DMS114 treated with DMSO at 0.1 percent for 48 hours (cell line): Measurements from ENCODE around the gene SPTBN1.
A peak's percentile ranks its signal among the peaks of the same experiment; 100 is the strongest.

ENCODE experiments used
- DNase-seq: peaks from one replicate; lab custom pipeline; 2025; ENCODE audit not compliant: unreplicated experiment; lab: John Stamatoyannopoulos, UW

The SPTBN1 gene

GRCh38 chr2:54646170-54646927, 190.2 kb downstream of the SPTBN1 start:
- DNase-seq = no peak

DNA sequence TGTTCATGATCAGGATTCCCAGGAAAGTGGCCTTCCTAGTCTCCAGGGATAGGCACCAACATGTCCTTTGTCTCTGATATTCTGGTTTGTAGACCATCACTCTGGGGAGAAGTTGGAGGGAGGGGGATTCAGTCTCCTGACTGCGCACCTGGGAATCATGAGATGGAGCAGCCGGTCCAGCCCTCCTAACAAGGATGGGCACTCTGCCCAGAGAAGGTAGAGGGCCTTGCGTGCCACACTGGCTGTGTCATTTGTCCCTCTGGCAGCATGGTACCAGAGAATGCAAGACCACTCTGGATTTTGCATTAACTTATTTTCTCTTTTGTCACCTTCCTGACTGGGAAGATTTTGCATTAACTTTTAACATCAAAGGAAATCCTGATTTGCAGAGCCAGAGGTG, 192.1 kb downstream of the SPTBN1 start:
- no peak for DNase-seq

DNA sequence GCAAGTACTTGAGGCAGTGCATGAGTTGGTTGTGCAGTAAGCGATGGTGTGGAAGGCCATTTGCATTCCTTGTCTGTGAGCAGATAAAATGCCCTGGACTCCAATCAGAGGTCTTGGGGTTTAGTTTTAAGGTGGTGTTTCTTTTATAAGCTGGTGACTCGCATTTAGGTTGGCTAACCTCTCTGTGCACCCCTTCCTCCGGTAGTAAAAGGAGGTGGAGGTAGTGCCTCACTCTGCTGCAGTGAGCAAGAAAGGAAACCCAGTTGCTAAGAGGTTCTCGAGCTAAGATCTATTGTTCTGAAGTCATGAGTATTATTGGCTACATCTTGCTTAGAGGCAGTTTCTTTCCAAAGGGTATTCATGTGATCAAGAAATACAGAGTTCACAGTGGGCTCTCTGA, 193.1 kb downstream of the SPTBN1 start:
- no peak for DNase-seq

DNA sequence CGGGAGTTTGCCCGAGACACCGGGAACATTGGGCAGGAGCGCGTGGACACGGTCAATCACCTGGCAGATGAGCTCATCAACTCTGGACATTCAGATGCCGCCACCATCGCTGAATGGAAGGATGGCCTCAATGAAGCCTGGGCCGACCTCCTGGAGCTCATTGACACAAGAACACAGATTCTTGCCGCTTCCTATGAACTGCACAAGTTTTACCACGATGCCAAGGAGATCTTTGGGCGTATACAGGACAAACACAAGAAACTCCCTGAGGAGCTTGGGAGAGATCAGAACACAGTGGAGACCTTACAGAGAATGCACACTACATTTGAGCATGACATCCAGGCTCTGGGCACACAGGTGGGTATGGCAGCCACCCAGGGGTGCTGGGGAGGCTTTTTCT, 193.5 kb downstream of the SPTBN1 start:
- DNase-seq = no peak

DNA sequence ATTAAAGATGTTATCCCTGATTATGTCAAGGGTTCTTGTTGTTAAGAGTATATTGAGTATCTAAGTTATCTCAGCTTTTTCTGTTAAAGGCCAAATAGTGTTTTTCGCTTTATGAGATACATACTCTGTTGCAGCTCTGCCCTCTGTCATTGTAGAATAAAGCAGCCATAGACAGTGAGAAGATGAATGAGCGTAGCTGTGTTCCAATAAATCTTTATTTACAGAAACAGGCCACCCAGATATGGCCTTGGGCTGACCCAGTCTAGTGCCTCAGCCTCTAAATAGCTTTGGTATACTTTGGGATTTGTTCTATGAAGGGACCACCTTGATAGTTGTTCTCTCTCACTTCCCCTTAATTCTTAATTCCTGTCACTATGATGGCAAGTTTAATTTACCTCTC, 194.5 kb downstream of the SPTBN1 start:
- DNase-seq = no peak

DNA sequence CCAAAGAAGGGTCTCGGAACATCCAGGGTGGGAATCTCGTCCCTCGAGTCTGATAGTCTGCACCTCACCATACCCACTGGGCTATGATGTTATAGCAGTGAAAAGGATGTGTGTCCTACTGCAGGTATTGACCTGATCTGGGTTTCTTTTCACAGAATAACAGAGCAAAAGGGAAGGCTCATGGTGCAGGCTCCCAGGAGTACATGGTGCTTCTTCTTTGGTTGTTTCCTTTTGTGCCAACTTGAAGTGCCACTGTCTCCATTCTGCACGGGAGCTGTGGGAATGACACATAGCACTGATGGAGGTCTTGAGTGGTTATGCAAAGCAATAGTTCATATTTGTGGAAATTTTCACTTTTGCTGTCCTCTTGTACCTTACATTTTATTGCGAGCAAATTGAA, 195.2 kb downstream of the SPTBN1 start:
- no peak for DNase-seq

DNA sequence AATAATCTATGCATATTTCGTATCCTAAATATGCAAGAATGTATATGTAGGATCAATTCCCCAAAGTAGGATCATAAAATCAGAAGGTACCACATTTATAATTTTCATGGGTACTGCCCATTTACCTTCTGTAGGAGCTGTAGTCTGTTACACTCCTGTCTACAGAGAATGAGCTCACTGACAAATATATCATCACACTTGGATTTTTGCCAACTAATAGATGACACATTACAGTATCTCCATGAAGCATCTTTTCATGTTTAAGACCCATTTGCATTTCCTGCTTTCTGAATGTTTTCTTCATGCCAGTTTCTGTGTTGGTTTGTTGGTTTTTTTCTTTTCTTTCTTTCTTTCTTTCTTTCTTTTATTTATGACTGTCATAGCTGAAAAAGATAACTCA, 196.4 kb downstream of the SPTBN1 start:
- no peak for DNase-seq

- no peak for DNase-seq
Measured at GRCh38 chr2:54653572-54654204, 197.6 kb downstream of the SPTBN1 start.

- no peak for DNase-seq
Measured at GRCh38 chr2:54655046-54655809, 199.1 kb downstream of the SPTBN1 start.

GRCh38 chr2:54656863-54657262, 200.7 kb downstream of the SPTBN1 start:
- DNase-seq = no peak

GRCh38 chr2:54657664-54658083, 201.5 kb downstream of the SPTBN1 start:
- peak; percentile 32 for DNase-seq

- no peak for DNase-seq
Measured at GRCh38 chr2:54658564-54659071, 202.5 kb downstream of the SPTBN1 start.

DNA sequence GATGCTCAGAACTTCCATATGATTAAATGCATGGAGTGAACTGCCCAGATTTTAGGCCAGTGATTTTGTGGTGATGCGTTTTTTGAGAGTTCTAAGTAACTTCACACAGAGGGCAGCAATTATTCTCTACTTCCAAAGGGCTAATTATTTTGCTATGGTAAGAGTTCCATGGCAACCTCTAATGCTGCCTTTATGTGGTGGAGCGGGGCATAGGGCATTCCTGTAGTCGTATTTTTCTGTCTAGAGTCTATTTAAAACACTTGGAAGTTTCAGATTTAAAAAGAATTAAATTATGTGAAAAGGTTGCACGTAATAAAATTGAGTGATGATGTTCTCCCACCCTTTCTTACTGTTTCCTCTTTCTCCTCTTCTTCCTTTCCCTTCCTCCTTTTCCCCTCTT, 203.4 kb downstream of the SPTBN1 start:
- DNase-seq = no peak

DNA sequence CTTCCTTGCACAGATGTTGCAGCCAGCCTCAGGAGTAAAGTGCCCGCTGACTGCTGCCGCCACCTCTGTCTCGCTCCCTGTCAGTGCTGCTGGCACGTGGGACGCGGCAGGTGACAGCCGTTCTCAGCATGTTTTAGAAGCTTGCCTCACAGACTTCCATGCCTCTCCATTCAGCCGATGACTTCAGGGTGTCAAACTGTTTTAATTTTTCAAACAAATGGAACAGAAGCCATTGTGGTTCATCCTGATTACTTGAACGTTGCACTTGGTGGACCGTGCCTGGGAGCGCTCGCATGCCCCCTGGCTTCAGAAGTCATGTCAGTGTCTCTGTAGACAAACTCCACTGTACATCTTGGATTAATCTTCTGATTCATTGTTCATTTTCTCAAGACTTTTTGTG, 204.6 kb downstream of the SPTBN1 start:
- no peak for DNase-seq

DNA sequence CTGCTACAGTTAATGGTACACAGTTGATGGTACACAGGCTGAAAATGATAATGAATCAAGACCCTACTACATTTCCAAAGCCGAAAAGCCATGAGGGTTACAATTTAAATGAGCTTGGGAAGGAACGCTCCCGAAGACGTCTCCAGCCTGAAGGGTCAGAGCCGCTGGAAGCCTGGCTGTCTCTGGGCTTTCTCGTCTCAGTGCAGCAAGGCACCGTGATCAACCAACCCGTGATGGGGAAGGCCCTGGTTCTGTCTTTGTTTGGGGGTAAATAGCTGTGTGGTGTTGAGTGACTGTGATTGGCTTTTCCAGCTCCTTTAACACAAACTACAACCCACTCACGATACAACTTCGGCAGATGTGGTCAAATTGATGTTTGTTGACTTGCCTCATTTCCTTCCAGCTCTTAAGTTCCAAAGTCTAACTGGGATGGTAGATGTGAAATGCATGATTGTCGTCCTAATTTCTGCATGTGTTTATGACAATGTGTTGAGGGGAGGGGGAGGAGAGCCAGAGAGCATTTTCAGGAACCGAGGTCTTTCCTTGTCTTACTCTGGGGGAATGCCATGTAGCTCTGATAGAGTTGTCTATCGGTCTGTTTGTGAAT, 207.4 kb downstream of the SPTBN1 start:
- DNase-seq = no peak

GRCh38 chr2:54664238-54664786, 208.2 kb downstream of the SPTBN1 start:
- DNase-seq = no peak

DNA sequence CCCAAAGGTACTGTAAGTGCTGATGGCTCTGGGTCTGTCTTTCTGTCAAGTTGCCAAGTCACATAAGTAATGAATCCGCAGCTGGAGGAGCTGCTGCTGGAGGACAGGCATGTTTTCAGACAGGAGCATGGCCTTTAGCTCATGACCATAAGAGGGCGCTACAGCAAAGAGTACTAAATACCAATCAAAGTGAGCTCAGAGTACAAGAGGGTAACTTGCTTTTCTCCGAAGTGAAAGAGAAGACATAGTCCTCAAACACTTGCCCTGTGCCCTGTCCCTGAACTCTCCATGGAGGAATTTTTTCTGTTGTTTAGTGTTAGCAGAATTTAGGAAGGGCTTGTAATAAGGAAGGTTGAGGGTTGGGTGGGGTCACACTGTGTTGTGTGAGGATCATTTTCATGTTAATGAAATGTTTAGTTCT, 209.3 kb downstream of the SPTBN1 start:
- DNase-seq = peak; percentile 7

GRCh38 chr2:54666131-54666633, 210.1 kb downstream of the SPTBN1 start:
- no peak for DNase-seq

DNA sequence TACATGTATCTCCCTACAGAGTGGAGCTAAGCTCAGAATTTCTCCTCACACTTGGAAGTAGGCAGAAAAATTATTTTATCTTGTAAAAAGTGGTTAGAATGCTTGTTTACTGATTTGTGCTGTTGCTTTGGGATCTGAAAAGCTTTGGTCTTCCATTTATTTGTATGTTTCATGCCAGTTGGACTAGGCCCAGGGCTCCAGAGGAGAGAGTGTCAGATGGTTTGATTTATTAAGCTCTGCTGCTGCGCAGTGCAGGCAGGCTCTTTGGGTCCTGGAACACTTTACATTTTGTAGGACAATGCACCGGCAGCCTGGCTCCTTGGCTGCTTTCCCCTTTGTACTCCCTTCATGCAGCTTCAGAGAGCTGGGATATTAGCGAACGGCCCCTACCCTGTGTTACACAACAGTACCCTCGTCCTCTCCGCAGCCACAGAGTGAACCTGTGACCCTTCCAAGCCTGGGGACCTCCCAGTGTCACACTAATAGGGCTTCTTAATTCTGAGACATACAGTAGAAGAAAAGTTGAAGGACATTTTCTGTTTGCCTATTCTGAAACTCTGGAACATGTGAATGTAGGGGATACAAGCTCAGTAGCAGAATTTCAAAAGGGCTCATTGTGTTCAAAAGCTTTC, 210.6 kb downstream of the SPTBN1 start:
- no peak for DNase-seq

DNA sequence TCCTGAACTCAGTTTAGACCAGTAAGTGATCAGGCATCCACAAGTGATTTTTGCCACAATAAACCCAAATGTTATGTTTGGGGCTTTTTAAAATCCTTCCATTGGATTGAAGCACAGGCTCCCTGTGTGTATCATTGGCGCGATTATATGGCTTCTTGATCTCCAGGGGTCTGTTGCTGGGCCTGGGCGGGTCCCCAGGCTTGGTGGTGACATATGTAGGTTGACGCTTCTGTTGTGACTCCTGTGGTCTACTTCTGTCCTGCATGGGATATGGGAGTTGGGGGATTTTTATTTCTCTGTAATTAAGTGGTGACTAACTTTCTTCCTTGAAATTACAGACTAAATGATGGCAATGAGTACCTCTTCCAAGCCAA, 211.1 kb downstream of the SPTBN1 start:
- DNase-seq = no peak
